Stimulated activated CD8-positive, alpha-beta memory T cell treated with anti-CD3 and anti-CD28 coated beads, Interleukin-12 subunit alpha, Interleukin-12 subunit beta, amount 100 ng/mL, for 1 hour (primary cell): ENCODE measurements around the gene MDGA2.
"Not testable (repeated sequence)": the region's sequence is repeated elsewhere in the genome, so short reads cannot be mapped to it uniquely, and the experiment has no call there.

Source experiments
- DNase-seq: peaks from one replicate; pipeline ENCODE4 v3.0.0-alpha.2; 2020; ENCODE audit warnings: low read depth

MDGA2 gene

GRCh38 chr14:47675466-47676314, at the start of gene MDGA2:
MDGA2 (minus strand) TSS chr14:47675605.
- DNase-seq, result no peak

- DNase-seq, result no peak
Measured at GRCh38 chr14:47722929-47723693, 47.7 kb upstream of the MDGA2 start.

GRCh38 chr14:47720281-47720680, 44.9 kb upstream of the MDGA2 start:
- DNase-seq, result no peak

- DNase-seq, result no peak
Measured at GRCh38 chr14:47715330-47715729, 39.9 kb upstream of the MDGA2 start.

- no peak for DNase-seq
Measured at GRCh38 chr14:47710581-47710980, 35.2 kb upstream of the MDGA2 start.

GRCh38 chr14:47705683-47706082, 30.3 kb upstream of the MDGA2 start:
- DNase-seq, result no peak

- DNase-seq, result no peak
Measured at GRCh38 chr14:47691829-47692228, 16.4 kb upstream of the MDGA2 start.

GRCh38 chr14:47678993-47679392, 3.6 kb upstream of the MDGA2 start:
- no peak for DNase-seq

GRCh38 chr14:47678157-47678556, 2.8 kb upstream of the MDGA2 start:
- no peak for DNase-seq

- DNase-seq, result no peak
Measured at GRCh38 chr14:47676315-47676617, 861 bp upstream of the MDGA2 start.

- DNase-seq, result no peak
Measured at GRCh38 chr14:47674543-47675465, 601 bp downstream of the MDGA2 start.

- no peak for DNase-seq
Measured at GRCh38 chr14:47674148-47674542, 1.3 kb downstream of the MDGA2 start.

GRCh38 chr14:47665337-47666134, 9.9 kb downstream of the MDGA2 start:
- no peak for DNase-seq

GRCh38 chr14:47662466-47662865, 12.9 kb downstream of the MDGA2 start:
- DNase-seq, result no peak

GRCh38 chr14:47660158-47660557, 15.2 kb downstream of the MDGA2 start:
- DNase-seq, result no peak

- DNase-seq, result no peak
Measured at GRCh38 chr14:47658041-47658440, 17.4 kb downstream of the MDGA2 start.

GRCh38 chr14:47657143-47657542, 18.3 kb downstream of the MDGA2 start:
- no peak for DNase-seq

- no peak for DNase-seq
Measured at GRCh38 chr14:47651337-47651736, 24.1 kb downstream of the MDGA2 start.

GRCh38 chr14:47637753-47638152, 37.7 kb downstream of the MDGA2 start:
- DNase-seq, result no peak

- DNase-seq, result no peak
Measured at GRCh38 chr14:47626151-47627035, 49.0 kb downstream of the MDGA2 start.

- DNase-seq, result not testable (repeated sequence)
Measured at GRCh38 chr14:47624126-47624525, 51.3 kb downstream of the MDGA2 start.
